NCI-H1092 (cell line): ENCODE measurements around the gene CASP8.
"Not testable (repeated sequence)": the region's sequence is repeated elsewhere in the genome, so short reads cannot be mapped to it uniquely, and the experiment has no call there.

Experiments
- DNase-seq: peaks from one replicate; lab custom pipeline; 2025; lab: John Stamatoyannopoulos, UW

The CASP8 gene

GRCh38 chr2:201270293-201271001 is 10.1 kb downstream of the CASP8 start:
- DNase-seq, result no peak

DNA sequence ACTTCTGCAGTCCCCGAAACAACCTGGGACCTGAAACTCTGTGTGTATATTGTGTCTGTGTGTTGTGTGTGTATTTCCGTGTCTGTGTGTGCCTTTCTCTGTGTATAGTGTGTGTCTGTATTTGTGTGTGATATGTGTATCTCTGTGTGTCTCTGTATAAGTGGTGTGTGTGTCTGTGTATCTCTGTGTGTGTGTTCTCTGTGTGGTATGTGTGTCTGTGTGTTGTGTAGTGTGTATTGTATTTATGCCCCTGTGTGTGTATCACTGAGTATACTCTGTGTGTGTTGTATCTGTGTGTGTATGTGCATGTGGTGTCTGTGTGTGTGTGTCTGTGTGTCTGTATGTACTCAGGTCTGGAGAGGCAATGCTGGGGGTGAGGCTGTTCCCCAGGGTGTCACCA is 11.6 kb downstream of the CASP8 start:
- DNase-seq, result no peak

DNA sequence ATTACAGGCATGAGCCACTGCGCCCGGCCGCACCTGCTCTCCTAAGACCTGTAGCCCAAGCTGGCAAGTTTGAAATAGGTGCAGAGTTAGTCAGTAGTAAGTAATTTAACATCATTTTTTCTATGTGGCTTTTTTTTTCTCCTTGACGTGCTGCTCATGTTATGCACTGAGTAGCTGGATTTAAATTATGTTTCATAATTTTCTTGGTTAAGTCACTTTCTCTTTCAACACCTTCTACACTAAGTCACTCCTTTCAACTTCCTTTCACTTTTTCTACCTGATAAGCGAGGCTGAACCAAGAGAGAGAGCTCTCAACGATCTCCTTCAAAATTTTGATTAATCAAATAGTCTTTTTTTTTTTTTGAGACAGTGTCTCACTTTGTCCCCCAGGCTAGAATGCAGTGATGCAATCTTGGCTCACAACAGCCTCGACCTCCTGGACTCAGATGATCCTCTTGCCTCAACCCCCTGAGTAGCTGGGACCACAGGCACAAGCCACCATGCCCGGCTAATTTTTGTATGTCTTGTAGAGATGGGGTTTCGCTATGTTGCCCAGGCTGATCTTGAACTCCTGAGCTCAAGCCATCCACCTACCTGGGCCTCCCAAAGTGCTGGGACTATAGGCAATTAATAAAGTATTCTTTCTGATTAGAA is 13.1 kb downstream of the CASP8 start:
- DNase-seq, result no peak

DNA sequence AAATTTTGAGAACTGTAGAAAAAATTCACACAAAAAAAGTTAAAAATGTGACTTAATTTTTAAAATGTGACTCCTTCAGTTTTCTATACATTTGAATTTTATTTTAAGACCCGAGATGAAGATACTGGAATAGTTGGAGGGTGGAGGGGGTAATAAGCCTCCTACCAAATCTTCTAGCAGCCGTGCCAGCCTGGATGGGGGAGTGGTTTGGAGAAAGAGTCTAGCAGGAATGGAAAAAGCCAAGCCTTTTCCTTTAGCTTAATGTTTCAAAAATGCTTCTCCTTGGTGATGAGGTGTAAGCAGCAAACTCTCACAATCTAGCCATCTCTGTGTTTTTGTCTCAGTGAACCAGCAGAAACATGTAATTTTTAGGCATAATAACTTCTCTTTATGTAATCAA is 14.7 kb downstream of the CASP8 start:
- no peak for DNase-seq

- DNase-seq, result no peak
Measured at GRCh38 chr2:201275990-201276389, 15.7 kb downstream of the CASP8 start.

DNA sequence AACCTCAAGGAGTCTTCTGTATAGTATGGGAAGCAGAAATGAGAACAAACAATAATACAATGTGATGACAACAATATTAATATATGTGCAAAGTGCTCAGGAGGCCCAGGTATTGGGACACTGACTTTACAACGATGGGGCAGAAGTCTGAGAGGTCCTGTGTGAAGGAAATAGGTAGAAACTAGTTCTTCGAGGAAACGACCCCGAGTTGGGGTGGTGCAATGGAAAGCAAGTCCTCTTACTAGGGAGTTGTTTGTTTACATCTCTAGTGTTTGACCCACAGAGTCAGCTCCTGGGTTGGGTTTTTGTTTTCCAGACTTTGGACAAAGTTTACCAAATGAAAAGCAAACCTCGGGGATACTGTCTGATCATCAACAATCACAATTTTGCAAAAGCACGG is 16.2 kb downstream of the CASP8 start:
- DNase-seq, result no peak

DNA sequence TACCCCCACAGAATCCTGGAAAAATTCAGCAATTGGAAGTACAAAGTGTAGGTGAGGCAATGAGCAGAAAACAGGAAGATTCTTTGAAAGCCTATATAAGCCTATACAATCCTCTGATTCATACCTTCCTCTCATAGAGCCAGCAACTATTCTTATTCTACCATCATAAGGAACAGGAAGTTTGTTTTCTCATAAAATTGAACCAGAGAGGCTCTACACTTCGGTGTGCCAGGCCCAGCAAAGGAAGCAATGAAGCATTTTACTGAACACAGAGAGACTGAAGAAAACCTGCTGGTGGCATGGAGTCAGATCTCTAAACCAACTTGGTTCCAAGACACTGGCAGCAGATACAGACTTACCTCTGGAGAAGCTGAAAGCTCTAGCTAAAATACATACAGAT is 18.7 kb downstream of the CASP8 start:
- no peak for DNase-seq

DNA sequence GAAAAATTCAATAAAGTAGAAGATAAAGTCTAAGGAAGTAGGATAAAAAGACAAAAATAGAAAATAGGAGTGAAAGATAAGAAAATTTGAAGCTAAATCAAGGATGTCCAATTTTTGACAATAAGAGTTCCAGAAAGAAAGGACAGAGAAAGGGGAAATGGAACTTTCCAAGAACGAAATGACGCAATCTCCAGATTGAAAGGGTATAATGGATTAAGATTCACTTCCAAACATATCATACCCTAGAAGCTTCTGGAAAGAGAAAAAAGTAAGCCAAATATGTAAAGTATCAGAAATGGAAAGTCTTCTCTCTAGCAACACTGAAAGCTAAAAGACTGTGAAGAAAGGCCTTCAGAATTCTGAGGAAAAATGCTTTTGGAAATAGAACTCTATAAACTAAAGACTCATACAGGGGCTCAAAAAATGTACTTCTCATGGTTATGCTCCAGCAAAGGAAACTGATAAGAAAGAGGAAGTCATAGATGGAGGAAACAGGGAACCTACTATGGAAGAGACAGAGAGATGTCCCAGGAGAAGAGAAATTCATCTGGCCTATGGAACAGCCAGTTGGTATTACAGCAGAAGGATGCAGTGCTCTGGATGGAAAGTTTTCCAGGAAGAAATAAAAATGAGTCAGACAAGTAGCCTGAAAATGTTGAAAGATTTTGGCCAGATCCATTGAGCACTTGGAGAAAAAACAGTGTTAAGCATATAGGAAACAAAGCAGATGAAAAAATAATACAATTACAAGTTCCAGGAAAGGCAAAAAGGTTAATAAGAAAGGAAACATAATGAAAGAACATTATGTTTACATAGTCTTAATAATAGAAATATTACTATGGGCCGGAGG is 20.1 kb downstream of the CASP8 start:
- no peak for DNase-seq

GRCh38 chr2:201285499-201285898 is 25.2 kb downstream of the CASP8 start:
- DNase-seq, result no peak

- DNase-seq, result not testable (repeated sequence)
Measured at GRCh38 chr2:201290457-201291148, 30.3 kb downstream of the CASP8 start.

GRCh38 chr2:201298462-201299052 is 38.2 kb downstream of the CASP8 start:
- no peak for DNase-seq

DNA sequence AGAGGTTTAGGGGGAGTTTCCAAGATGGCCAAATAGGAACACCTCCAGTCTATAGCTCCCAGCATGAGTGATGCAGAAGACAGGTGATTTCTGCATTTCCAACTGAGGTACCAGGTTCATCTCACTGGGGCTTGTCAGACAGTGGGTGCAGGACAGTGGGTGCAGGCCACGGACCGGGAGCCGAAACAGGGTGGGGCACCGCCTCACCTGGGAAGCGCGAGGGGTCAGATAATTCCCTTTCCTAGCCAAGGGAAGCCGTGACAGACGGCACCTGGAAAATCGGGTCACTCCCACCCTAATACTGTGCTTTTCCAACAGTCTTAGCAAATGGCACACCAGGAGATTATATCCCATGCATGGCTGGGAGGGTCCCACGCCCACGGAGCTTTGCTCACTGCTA is 39.6 kb downstream of the CASP8 start:
- not testable (repeated sequence) for DNase-seq

DNA sequence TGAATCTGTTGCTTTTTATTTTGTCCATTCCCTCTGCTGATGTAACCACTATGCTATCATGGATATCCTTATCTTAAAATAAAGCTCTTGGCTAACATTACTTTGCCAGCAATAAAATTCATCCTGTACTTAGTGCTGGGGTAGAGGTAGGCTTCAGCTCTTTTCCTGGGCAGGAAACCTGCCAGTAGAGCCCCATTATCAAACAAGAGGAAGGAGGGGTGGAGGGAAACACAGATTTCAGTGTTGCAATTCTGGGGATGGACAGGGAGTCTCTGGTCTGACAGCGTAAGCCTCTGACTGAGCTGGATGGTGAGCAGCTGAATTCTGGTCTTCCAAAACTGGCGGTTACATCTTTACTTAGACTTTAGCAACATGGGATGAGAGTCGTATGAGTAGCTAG is 47.5 kb downstream of the CASP8 start:
- no peak for DNase-seq

- no peak for DNase-seq
Measured at GRCh38 chr2:201308914-201309313, 48.6 kb downstream of the CASP8 start.

- no peak for DNase-seq
Measured at GRCh38 chr2:201313362-201313761, 53.0 kb downstream of the CASP8 start.

- DNase-seq, result no peak
Measured at GRCh38 chr2:201319511-201319910, 59.2 kb downstream of the CASP8 start.

- no peak for DNase-seq
Measured at GRCh38 chr2:201320257-201320656, 59.9 kb downstream of the CASP8 start.

DNA sequence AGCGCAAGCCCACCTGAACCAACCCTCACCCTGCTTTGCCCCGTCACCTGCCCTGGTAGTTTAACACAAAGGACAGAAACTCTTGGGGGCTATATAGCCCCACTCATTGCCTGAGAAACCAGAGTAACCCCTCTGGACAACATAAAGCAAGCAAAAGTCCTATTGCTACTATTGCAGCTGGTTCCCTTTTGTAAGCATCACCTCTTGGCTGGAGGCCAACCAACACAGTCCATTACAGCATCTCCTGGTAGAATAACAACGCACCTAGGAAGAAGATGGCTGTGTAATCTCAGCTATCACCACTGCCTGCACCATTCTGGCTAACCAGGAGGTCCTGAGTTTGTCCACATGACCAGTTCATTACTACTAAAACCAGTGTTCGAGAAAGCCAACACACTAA is 60.4 kb downstream of the CASP8 start:
- DNase-seq, result no peak

DNA sequence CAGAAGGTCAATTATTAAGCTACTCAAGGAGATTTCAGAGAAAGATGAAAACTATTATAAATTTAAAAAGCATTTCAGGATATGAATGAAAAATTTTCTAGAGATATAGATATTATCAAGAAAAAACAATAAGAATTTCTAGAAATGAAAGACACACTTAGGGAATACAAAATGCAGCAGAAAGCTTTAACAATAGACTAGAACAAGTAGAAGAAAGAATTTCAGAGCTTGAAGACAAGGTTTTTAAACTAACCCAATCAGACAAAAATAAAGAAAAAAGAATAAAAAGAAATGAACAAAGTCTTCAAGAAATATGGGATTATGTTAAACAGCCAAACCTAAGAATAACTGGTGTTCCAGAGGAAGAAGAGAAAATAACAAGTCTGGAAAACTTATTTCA is 62.4 kb downstream of the CASP8 start:
- DNase-seq, result no peak

DNA sequence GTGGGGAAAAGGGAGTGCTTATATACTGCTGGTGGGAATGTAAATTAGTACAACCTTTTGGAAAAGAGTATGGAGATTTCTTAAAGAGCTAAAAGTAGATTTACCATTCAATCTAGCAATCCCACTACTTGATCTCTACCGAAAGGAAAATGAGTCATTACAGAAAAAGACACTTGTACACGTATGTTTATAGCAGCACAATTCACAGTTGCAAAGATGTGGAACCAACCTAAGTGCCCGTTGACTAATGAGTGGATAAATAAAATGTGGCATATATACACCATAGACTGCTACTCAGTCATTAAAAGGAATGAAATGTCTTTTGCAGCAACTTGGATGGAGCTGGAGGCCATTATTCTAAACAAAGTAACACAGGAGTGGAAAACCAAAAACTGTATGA is 67.3 kb downstream of the CASP8 start:
- no peak for DNase-seq

DNA sequence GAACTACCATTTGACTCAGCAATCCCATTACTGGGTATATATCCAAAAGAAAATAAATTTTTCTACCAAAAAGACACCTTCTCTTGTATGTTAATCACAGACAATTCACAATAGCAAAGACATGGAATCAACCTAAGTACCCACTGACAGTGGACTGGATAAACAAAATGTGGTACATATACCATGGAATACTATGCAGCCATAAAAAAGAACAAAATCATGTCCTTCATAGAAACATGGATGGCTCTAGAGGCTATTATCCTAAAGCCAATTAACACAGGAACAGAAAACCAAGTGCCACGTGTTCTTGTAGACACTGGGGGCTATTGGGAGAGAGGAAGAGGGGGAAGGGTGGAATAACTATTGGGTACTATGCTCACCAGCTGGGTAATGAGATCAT is 69.1 kb downstream of the CASP8 start:
- no peak for DNase-seq
